Colon (tissue), 2 donors: ENCODE data around the gene UBB.

Experiments
- FAIRE-seq: peaks from 2 replicates; lab custom pipeline; 2012; peaks lifted over from hg19 to GRCh38; lab: Jason Lieb, UNC
- donor health status: control.
- donor health status: control.

The UBB gene

DNA sequence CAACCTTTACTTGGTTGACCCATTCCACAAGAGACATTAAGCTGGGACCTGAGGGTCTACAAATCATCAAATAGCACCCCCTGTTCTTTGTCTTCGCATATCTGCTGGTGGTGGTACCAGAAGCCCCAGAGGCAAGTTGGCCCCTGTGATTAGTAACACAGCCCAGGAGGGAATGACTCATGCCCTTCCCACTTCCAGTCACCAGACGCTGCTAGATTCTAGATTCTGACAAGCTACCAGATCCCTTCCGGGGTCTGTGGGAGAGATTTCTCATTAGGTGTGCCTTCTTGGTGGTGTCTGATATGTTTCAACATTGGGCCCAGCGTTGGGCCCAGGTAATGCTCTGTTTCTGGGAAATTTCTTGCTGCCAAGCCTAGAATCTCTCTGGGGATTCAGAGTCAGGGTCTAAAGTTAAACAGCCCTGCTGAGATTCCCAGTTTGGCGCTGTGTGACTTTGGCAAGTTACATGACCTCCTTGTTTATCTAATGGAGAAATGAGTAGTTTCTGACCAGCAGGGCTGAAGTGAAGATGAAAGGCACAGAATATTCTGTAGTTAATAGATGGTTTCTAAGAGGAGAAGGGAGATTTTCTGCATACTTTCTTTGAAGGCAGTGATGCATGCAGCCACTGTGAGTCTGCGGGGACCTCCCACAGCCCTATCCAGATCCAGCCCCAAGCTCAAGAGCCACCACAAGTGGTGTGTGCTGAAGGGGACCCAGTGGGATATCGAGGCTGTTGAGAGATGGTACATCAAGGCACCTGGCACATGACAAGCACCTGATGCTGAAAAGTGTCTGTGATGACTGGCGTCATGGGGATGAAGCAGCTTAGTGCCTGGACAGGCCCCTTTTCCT lies 38.4 kb downstream of the UBB start:
- FAIRE-seq = no peak

DNA sequence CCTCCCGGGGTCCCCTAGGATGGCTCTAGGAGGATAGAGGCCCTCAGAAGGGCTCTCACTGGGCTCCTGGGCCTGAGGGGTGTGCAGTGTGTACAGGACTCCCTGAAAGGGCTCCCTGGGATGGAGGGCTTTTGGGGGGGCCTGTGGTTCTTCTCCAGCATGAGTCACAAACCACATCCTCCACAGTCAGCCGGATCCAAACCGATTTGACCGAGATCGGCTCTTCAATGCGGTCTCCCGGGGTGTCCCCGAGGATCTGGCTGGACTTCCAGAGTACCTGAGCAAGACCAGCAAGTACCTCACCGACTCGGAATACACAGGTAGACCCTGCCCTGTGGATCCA lies 39.0 kb downstream of the UBB start:
- no peak for FAIRE-seq

DNA sequence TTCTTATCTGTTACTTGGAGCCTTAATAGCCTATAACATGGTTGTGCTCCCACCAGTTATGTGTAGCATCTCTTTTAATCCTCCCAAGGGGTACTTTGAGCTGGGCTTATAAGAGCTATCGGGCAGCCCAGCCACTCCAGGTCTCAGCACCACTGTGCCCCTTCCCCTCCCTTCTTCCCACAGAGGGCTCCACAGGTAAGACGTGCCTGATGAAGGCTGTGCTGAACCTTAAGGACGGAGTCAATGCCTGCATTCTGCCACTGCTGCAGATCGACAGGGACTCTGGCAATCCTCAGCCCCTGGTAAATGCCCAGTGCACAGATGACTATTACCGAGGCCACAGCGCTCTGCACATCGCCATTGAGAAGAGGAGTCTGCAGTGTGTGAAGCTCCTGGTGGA lies 41.5 kb downstream of the UBB start:
- FAIRE-seq = no peak

DNA sequence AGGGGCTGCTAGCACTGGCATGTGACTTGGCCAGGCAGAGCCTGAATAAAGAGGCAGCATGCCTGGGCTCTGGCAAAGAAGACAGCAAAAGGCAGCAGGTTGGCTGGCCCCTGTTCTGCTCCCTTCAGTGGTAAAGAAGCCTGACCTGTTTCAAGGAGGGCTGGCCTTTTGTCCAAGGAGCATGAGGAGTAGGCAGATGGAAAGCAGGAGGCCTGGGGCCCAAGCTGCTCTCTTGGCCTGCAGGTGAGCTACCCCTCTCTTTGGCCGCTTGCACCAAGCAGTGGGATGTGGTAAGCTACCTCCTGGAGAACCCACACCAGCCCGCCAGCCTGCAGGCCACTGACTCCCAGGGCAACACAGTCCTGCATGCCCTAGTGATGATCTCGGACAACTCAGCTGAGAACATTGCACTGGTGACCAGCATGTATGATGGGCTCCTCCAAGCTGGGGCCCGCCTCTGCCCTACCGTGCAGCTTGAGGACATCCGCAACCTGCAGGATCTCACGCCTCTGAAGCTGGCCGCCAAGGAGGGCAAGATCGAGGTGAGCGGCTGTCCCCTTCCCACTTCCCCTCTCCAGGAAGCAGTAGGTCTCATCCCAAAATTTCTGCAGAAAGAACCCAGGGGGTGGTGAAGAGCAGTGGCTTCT lies 42.5 kb downstream of the UBB start:
- no peak for FAIRE-seq

DNA sequence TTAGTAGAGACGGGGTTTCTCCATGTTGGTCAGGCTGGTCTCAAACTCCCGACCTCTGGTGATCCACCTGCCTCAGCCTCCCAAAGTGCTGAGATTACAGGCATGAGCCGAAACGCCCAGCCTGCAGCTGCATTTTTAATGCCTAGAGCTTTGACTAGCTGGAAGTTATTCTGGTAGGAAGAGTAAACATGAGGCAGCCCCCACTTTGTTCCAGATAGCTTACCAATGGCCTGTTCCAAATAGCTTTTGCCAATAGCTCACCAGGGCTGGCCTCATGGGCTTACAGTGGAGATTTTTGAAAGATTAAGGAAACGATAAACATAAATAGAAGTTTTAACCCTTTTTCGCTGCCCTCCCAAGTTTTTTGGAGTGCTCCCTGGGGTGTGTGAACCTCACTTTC lies 44.3 kb downstream of the UBB start:
- no peak for FAIRE-seq

DNA sequence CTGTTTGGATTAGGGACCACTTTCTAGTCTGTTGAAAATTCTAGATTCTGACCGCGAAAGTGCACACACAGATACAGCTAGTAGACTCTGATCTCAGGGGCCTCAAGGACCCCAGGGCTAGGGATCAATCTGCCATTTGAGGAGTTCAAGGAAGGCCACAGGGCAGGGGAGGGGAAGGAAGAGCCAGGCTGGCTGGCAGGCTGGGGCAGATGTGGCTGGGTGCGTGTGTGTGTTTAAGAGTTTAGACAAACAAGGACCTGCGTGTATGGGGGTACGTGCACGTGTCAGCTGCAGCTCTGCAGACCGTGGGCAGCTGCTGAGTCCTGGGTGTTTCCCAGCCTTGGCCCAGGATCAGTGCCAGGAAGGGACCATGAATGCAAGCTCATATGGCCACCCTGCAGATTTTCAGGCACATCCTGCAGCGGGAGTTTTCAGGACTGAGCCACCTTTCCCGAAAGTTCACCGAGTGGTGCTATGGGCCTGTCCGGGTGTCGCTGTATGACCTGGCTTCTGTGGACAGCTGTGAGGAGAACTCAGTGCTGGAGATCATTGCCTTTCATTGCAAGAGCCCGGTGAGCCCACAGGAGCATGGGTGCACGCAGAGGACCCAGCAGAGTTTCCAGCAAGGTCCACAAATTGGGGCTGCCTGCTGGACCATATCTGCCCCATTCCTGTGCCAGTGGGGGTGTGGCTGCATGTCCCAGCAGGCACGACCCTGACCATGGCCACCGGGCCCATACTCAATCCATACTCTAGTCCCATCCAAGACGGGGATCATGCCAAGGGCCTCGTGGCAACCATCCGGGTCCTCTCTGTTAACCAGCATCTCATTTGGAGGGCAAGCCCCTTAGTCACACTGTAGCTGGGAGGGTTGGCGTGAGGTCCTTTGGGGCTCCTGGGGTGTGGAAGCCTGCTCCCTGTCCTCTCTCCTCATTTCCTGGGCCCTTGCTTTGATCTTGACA lies 45.1 kb downstream of the UBB start:
- no peak for FAIRE-seq

DNA sequence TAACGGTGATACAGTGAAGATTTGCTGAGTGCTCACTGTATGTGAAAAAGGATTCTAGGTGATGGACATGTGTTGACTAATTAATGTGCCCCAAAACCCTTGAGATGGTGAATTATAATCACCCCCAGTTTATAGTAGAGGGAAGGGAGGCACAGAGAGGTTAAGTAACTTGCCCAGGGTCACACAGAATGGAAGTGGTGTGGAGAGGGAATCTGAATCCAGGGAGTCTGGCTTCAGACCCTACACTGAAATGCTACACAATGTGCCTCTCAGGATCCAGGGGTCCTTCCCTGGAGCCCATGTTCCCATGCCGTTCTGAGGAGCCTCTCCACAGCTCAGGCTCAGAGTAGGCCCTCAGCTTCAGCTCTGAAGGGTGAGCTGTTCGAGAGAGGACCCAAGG lies 46.1 kb downstream of the UBB start:
- no peak for FAIRE-seq

DNA sequence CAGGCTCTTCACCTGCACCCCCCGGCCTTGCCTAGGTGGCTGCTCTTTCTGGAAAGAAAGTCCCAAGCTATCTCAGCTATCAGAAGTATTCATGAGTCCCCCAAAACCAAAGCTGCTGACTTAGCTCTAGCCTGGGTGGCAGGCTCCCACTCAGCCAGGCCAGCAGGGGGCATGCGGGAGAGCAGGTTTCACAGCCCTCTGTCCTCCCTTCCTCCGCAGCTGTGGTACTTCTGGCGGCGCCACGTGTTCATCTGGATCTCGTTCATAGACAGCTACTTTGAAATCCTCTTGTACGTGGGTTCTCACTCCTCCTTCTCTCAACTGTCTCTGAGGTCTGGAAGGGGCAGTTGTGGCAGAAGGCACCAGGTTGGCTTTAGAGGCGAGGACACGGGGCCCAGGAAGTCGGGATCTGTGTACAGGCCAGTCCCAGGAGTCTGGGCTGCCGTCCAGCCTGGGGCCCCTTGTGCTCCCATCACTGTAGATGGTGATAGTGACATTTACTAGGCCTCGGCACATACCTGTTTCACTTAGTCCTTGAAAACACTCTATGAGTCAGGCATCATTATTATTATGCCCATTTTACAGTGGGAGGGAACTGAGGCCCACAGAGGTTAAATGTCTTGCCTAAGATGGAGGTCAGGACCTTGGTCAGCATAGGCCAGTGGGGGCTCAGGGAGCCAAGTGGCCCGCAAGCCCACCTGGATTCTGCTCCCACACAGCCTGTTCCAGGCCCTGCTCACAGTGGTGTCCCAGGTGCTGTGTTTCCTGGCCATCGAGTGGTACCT lies 47.4 kb downstream of the UBB start:
- no peak for FAIRE-seq

DNA sequence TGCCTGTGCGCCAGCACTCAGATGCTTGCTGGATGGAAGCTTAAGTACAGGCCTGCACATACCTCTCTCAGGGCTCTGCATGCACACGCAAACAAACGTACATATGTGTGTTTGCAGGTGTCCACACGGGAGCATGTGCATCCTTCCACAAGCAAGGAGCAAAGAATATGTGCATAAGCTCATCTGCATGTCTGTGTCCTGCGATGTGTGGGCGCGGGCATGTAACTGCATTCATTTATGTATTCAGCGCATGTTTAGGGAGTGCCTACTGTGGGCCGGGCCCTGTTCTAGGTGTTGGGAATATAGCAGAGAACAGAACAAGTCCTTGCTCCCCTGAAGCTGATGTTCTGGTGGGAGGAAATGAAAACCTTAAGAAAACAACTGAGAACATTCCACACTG lies 48.2 kb downstream of the UBB start:
- FAIRE-seq = no peak

DNA sequence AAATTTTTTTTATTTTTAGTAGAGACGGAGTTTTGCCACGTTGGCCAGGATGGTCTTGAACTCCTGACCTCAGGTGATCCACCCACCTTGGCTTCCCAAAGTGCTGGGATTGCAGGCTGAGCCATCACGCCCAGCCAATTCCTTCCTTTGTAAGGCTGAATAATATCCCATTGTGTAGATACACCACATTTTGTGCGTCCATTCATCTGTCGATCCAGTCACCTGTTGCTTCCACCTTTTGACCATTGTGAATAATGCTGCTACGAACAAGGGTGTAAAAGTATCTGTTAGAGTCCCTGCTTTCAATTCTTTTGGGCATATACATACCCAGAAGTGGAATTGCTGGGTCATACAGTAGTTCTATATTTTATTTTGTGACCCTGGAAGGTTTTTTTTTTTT lies 49.8 kb downstream of the UBB start:
- FAIRE-seq = no peak

DNA sequence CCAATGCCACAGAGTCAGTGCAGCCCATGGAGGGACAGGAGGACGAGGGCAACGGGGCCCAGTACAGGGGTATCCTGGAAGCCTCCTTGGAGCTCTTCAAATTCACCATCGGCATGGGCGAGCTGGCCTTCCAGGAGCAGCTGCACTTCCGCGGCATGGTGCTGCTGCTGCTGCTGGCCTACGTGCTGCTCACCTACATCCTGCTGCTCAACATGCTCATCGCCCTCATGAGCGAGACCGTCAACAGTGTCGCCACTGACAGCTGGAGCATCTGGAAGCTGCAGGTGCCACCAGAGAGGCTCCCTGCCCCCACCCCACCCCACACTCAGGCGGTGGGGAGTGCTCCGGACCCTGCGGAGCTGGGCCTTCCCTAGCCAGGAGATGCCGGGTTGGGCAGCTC lies 51.1 kb downstream of the UBB start:
- FAIRE-seq = no peak
